HFFc6 (cell line): ENCODE results near the gene RBPJL. TPM values are rescaled to one million over a fixed set of nuclear protein-coding genes. Genes with fewer than 3 reads are reported as not detected.

ENCODE experiments used
- DNase-seq: peaks from one replicate; pipeline ENCODE4 v3.0.0-alpha.2; 2018
- H3K27ac Mint-ChIP-seq: 2 replicates; pipeline ENCODE4 v1.8.0; 2020; ENCODE audit warnings: mild to moderate bottlenecking, mixed read lengths
- H3K27me3 Mint-ChIP-seq: 2 replicates; pipeline ENCODE4 v1.8.0; 2021; ENCODE audit warnings: mild to moderate bottlenecking, moderate library complexity, mixed read lengths; ENCODE audit not compliant: insufficient read depth
- H3K36me3 Mint-ChIP-seq: 2 replicates; pipeline ENCODE4 v1.8.0; 2021; ENCODE audit warnings: low read depth, mixed read lengths
- H3K4me1 Mint-ChIP-seq: 2 replicates; pipeline ENCODE4 v1.8.0; 2020; ENCODE audit warnings: low read depth, mixed read lengths
- H3K4me3 Mint-ChIP-seq: 2 replicates; pipeline ENCODE4 v1.8.0; 2020; ENCODE audit warnings: mild to moderate bottlenecking, moderate library complexity, mixed read lengths
- H3K9me3 Mint-ChIP-seq: 2 replicates; pipeline ENCODE4 v1.8.0; 2020; ENCODE audit warnings: mild to moderate bottlenecking, mixed read lengths
- total RNA-seq, 6 experiments: library from RNA; stranded (reverse); fragmentation: NEBNext Ultra II Directional; extraction: Animal tissue kit (Norgen Biotek cat#: 25700); gene quantifications; 2 replicates in 1 of 6; 3 replicates in 5 of 6; pipeline ENCODE4 v1.2.3, GENCODE V29; 2021
- TF ChIP-seq, protein P1 (sequence below): fragments of 200-600 bp; sonication (generic); IDR thresholded peaks from 2 replicates; pipeline ENCODE4 v1.5.0; 2021; ENCODE audit warnings: antibody characterized with exemption, mild to moderate bottlenecking

Gene RBPJL
- total RNA-seq, 6 experiments from 2014 or later, result not detected

DNA sequence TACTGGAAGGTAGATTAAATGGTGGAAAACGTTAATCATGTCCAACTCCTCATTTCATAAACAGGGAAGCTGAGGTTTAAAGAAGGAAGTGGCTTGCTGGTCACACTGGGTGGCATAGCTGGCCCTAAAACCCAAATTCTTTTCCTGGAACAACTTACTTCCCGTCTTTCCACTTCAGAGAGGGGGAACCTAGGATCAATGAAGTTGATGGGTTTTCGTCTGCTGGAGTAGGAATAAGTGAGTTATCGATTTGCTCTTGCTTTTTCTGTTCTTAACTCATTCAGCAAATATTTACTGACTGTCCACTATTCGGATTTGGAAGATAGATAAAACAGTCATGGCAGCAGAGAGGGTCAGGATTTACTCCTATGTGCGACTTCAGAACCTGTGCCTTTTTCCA, 55.2 kb downstream of the RBPJL start:
- Mint-ChIP-seq H3K27ac (no peak overlapping the region), H3K4me1 (peaks cover 55% of the 10 kb centered on the region), H3K27me3 (peaks cover 5% of the 10 kb centered on the region; the same call in 1 of the 2 replicates), H3K36me3 (no peaks in the 10 kb centered on the region), H3K4me3 (no peak overlapping the region), H3K9me3 (no peaks in the 10 kb centered on the region)
- DNase-seq, result no peak
- TF ChIP-seq, protein P1, sequence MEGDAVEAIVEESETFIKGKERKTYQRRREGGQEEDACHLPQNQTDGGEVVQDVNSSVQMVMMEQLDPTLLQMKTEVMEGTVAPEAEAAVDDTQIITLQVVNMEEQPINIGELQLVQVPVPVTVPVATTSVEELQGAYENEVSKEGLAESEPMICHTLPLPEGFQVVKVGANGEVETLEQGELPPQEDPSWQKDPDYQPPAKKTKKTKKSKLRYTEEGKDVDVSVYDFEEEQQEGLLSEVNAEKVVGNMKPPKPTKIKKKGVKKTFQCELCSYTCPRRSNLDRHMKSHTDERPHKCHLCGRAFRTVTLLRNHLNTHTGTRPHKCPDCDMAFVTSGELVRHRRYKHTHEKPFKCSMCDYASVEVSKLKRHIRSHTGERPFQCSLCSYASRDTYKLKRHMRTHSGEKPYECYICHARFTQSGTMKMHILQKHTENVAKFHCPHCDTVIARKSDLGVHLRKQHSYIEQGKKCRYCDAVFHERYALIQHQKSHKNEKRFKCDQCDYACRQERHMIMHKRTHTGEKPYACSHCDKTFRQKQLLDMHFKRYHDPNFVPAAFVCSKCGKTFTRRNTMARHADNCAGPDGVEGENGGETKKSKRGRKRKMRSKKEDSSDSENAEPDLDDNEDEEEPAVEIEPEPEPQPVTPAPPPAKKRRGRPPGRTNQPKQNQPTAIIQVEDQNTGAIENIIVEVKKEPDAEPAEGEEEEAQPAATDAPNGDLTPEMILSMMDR, result no peak

DNA sequence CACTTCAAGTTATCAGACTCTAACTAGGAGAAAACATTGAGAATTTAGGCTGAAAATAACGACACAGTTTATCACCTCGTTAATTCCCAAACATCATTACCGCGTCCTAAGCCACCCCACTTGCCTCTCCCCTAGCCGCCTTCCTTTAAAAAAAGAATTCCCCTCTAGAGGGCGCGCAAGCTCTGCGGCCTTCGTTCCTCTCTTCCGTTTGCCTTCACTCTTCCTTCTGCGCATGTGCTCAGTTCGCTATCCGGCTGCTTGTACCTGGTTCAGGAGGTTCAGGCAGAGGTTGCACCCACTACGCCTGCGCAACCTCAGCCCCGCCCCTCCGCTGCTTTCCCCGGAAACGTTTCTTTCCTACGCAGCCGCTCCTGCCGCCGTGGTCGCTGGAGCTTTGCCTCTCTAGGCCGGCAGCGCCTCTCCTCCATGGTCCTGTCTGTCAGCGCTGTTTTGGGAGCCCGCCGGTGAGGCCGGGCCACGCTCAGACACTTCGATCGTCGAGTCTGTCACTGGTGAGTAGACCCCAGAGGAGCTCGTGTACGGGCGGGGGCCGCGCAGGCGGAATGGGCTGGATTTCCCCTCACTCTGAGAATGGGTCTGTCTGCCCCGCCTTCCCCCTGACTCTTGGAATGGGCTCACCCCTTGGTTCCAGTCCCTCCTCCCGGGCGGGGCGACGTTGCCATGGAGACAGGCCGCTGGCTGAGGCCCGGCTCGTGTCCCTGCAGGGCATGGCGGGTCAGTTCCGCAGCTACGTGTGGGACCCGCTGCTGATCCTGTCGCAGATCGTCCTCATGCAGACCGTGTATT, 56.4 kb downstream of the RBPJL start, which contains the start of gene SYS1:
TSS of gene SYS1 (plus strand) at position 353 of the 807 bp plus-strand sequence. CDS start at position 729, 376 bp downstream.
- Mint-ChIP-seq H3K27me3 (peaks cover 5% of the 10 kb centered on the region; the same call in 1 of the 2 replicates), H3K4me1 (peaks cover 44% of the 10 kb centered on the region), H3K36me3 (peaks cover 5% of the 10 kb centered on the region; the same call in 1 of the 2 replicates), H3K27ac (peak within 1 kb of the TSS; percentile 100), H3K4me3 (peak within 1 kb of the TSS; percentile 100), H3K9me3 (no peaks in the 10 kb centered on the region)
- DNase-seq, result peak; percentile 99
- TF ChIP-seq, protein P1, result peak; percentile 93

DNA sequence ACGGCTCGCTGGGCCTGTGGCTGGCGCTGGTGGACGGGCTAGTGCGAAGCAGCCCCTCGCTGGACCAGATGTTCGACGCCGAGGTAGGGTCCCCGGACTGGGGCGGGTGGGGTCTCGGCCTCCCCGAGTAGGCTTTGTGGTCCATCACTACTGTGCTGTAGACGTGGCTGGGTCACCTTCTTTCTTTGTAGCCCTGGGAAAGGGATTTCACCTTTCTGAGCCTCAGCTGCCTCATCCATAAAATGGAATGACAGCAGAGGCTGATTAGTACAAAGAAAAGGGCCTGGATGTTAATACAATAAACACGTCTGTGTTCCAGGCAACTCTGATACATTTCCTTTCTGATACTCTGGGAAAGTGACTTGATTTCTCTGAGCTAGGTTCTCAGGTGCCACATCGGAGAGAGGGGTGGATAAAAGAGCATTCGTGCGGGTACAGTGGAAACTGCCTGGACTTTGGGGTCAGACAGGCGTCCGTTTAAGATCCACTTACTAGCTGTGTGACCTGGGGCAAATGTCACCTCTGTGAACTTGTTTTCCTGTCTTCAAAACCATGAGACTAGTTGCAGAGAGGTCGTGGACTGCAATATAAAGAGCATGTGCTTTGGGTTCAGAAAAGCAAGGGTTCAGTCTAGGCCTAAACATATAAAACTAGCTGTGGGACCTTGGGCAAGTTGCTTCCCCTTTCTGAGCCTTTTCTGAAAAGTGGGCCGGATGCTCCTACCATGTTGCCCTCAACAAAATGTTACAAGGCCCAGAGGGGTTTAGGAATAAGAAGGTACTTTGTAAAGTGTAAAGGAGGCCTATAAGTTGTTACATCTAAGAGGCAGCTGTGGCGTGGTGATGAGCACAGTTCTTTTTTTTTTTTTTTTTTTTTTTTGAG, 57.2 kb downstream of the RBPJL start:
- H3K9me3 Mint-ChIP-seq, result no peaks in the 10 kb centered on the region
- H3K36me3 Mint-ChIP-seq, result peaks cover 5% of the 10 kb centered on the region
- peaks cover 5% of the 10 kb centered on the region; the same call in 1 of the 2 replicates for H3K27me3 Mint-ChIP-seq
- peak overlapping the region; percentile 100 for H3K27ac Mint-ChIP-seq
- H3K4me1 Mint-ChIP-seq, result peaks cover 36% of the 10 kb centered on the region
- TF ChIP-seq, protein P1, result no peak
- peak overlapping the region; percentile 100 for H3K4me3 Mint-ChIP-seq
- no peak for DNase-seq

DNA sequence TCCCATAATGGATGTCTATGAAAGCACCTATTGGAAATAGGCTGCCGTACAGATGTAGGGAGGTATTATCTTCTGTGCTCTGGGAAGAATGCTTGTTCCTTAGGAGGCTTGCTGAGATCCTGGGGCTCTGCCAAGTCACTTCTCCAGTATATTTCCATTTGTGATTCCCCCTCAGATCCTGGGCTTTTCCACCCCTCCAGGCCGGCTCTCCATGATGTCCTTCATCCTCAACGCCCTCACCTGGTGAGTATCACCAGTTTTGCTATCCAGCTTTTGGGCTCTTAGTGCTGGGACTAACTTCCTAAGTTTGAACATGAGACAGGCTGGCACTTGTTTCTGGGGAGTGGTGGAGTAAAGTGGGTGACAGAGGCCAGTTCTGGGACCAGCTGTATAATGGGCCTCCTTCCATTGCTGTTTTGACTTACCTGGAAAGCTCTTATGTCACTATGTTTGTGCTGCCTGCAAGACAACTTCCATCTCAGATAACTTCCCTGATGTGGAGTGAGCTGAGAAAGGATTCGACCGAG, 58.9 kb downstream of the RBPJL start:
- Mint-ChIP-seq H3K36me3 (peaks cover 5% of the 10 kb centered on the region), H3K9me3 (no peaks in the 10 kb centered on the region)

DNA sequence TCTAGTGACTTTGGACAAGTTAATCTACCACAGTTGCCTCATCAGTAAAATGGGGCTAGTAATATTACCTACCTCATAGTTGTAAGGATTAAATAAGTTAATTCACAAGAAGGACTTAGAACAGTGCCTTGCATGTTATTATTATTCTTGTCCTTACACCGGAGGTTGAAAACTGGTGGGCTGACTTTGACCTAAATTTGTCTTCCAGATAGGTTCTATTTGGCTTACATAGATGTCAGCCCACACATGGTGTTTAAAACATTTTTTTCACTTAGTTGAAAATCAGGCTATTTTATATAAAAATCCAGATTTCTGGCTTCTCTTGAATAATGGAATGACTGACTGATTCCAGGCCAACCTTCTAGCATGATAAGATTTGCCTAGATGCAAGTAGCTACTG, 59.6 kb downstream of the RBPJL start:
- no peak for DNase-seq
- Mint-ChIP-seq H3K9me3 (no peaks in the 10 kb centered on the region), H3K27ac (no peak overlapping the region), H3K27me3 (peaks cover 5% of the 10 kb centered on the region; the same call in 1 of the 2 replicates), H3K36me3 (peaks cover 5% of the 10 kb centered on the region), H3K4me3 (no peak overlapping the region), H3K4me1 (peaks cover 14% of the 10 kb centered on the region)
- TF ChIP-seq, protein P1, result no peak

More for the DNA sequence above, 58.9 kb downstream of the RBPJL start:
- TF ChIP-seq, protein P1, result no peak
- Mint-ChIP-seq H3K27ac (no peak overlapping the region), H3K4me1 (peaks cover 20% of the 10 kb centered on the region), H3K27me3 (peaks cover 5% of the 10 kb centered on the region; the same call in 1 of the 2 replicates), H3K4me3 (no peak overlapping the region)
- no peak for DNase-seq
